Measurements from ENCODE around the gene ANGPTL2. TPM values are rescaled to one million over a fixed set of nuclear protein-coding genes. Genes with fewer than 3 reads are reported as not detected.

Gene ANGPTL2
- polyA plus RNA-seq, 1 of the 3 experiments (the other 2 are of a cell fraction) = 12.3 TPM

- TF ChIP-seq, protein P1, sequence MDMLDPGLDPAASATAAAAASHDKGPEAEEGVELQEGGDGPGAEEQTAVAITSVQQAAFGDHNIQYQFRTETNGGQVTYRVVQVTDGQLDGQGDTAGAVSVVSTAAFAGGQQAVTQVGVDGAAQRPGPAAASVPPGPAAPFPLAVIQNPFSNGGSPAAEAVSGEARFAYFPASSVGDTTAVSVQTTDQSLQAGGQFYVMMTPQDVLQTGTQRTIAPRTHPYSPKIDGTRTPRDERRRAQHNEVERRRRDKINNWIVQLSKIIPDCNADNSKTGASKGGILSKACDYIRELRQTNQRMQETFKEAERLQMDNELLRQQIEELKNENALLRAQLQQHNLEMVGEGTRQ (IDR thresholded peaks at IDR 0.05; ENCODE audit: borderline replicate concordance, low read depth, low read length) = no peak
- TF ChIP-seq YY1 (IDR thresholded peaks at IDR 0.05; ENCODE audit: low read depth) = no peak
- TF ChIP-seq IRF3 (IDR thresholded peaks at IDR 0.05; ENCODE audit: low read depth, low read length) = no peak
- TF ChIP-seq NRF1 (IDR thresholded peaks at IDR 0.05; ENCODE audit: low read depth, low read length) = no peak
- no peak for TF ChIP-seq MEF2A (IDR thresholded peaks at IDR 0.05; ENCODE audit: borderline replicate concordance, low read depth)
- peak; percentile 50 for TF ChIP-seq PBX3 (IDR thresholded peaks at IDR 0.05)
- TF ChIP-seq RAD21 (IDR thresholded peaks at IDR 0.05; ENCODE audit: low read length) = peak; percentile 39
- peak; percentile 26; the same call in 1 of the 2 replicates for TF ChIP-seq JUND (IDR thresholded peaks at IDR 0.05)
- TF ChIP-seq GATA2 (CRISPR knock-in tag; IDR thresholded peaks at IDR 0.05) = no peak
- no peak for TF ChIP-seq EZH2phosphoT487 (IDR thresholded peaks at IDR 0.05; ENCODE audit: borderline replicate concordance, low read depth)
- TF ChIP-seq RCOR1 (IDR thresholded peaks at IDR 0.05; ENCODE audit: low read length) = no peak
- TF ChIP-seq, protein P2, sequence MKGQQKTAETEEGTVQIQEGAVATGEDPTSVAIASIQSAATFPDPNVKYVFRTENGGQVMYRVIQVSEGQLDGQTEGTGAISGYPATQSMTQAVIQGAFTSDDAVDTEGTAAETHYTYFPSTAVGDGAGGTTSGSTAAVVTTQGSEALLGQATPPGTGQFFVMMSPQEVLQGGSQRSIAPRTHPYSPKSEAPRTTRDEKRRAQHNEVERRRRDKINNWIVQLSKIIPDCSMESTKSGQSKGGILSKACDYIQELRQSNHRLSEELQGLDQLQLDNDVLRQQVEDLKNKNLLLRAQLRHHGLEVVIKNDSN (IDR thresholded peaks at IDR 0.05; ENCODE audit: borderline replicate concordance, low read depth) = peak; percentile 85
- no peak for TF ChIP-seq ELF1 (IDR thresholded peaks at IDR 0.05)
- TF ChIP-seq CHD2 (IDR thresholded peaks at IDR 0.05; ENCODE audit: low read length, partially characterized antibody) = no peak
- peak; percentile 65 for TF ChIP-seq MXI1 (IDR thresholded peaks at IDR 0.05; ENCODE audit: low read depth, low read length)
These were observed 36.9 kb upstream of the ANGPTL2 start (continued) for GRCh38 chr9:127159325-127159801.

- H2AFZ ChIP-seq (ENCODE audit: low read depth) = no peak overlapping the region
- 83% methylated on average over 3 of the region's 4 CpGs for WGBS (ENCODE audit: low lambda C conversion rate)
- TF ChIP-seq ELF1 (IDR thresholded peaks at IDR 0.05) (no peak), MEF2A (IDR thresholded peaks at IDR 0.05; ENCODE audit: borderline replicate concordance, low read depth) (no peak), NRF1 (IDR thresholded peaks at IDR 0.05; ENCODE audit: low read depth, low read length) (no peak), TCF12 (IDR thresholded peaks at IDR 0.05) (no peak), TEAD4 (IDR thresholded peaks at IDR 0.05; ENCODE audit: borderline replicate concordance, insufficient read depth) (no peak), POLR2AphosphoS5 (IDR thresholded peaks at IDR 0.05; ENCODE audit: low read depth, low read length) (no peak), FOXM1 (IDR thresholded peaks at IDR 0.05; ENCODE audit: low read depth) (no peak), ZBTB33 (IDR thresholded peaks at IDR 0.05; ENCODE audit: borderline replicate concordance, low read depth) (no peak), RXRA (IDR thresholded peaks at IDR 0.05; ENCODE audit: borderline replicate concordance, low read depth) (no peak)
- TF ChIP-seq, protein P3, sequence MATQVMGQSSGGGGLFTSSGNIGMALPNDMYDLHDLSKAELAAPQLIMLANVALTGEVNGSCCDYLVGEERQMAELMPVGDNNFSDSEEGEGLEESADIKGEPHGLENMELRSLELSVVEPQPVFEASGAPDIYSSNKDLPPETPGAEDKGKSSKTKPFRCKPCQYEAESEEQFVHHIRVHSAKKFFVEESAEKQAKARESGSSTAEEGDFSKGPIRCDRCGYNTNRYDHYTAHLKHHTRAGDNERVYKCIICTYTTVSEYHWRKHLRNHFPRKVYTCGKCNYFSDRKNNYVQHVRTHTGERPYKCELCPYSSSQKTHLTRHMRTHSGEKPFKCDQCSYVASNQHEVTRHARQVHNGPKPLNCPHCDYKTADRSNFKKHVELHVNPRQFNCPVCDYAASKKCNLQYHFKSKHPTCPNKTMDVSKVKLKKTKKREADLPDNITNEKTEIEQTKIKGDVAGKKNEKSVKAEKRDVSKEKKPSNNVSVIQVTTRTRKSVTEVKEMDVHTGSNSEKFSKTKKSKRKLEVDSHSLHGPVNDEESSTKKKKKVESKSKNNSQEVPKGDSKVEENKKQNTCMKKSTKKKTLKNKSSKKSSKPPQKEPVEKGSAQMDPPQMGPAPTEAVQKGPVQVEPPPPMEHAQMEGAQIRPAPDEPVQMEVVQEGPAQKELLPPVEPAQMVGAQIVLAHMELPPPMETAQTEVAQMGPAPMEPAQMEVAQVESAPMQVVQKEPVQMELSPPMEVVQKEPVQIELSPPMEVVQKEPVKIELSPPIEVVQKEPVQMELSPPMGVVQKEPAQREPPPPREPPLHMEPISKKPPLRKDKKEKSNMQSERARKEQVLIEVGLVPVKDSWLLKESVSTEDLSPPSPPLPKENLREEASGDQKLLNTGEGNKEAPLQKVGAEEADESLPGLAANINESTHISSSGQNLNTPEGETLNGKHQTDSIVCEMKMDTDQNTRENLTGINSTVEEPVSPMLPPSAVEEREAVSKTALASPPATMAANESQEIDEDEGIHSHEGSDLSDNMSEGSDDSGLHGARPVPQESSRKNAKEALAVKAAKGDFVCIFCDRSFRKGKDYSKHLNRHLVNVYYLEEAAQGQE (IDR thresholded peaks at IDR 0.05; ENCODE audit: low read depth, low read length) = no peak
These were observed 36.4 kb upstream of the ANGPTL2 start for GRCh38 chr9:127158786-127159324.

More at GRCh38 chr9:127158786-127159324, 36.4 kb upstream of the ANGPTL2 start:
- Histone ChIP-seq H3K36me3 (replicated peaks in 1 of 2; ENCODE audit: control insufficient read depth in 1 of 2, insufficient read depth in 2 of 2, low read length in 1 of 2) (no peaks in the 10 kb centered on the region), H3K4me3 (ENCODE audit: low read depth in 2 of 2, low read length in 1 of 2) (no peak overlapping the region), H3F3A (replicated peaks; ENCODE audit: insufficient read depth) (peaks cover 11% of the 10 kb centered on the region), H3K4me1 (ENCODE audit: control insufficient read depth in 1 of 2, insufficient read depth in 2 of 2, low read depth in 1 of 2, low read length in 1 of 2) (peaks cover 35 to 40% of the 10 kb centered on the region in 2 experiments; a peak in 3 of 4 replicates), H3K27ac (ENCODE audit: low read depth in 2 of 2, low read length in 1 of 2) (peak overlapping the region; percentile 22 to 29; a peak in 1 of 4 replicates), H3K9ac (no peak overlapping the region), H3K4me2 (0 out of 2 replicates have a peak overlapping the region, but pooled peaks have one; percentile 40), H3K9me3 (no peaks in the 10 kb centered on the region), H4K20me1 (ENCODE audit: insufficient read depth) (no peaks in the 10 kb centered on the region), H3K9me2 (no peaks in the 10 kb centered on the region), H3K27me3 (ENCODE audit: insufficient read depth) (no peaks in the 10 kb centered on the region), H3K79me2 (ENCODE audit: insufficient read depth) (no peaks in the 10 kb centered on the region)
- no peak for DNase-seq
- ChIA-PET CTCF (interaction anchor here (0.9 to 1.5 kb wide), 2 partner anchors 36 to 211 kb away, joined by 3 to 4 read pairs; no protein-coding TSS in a partner anchor), POLR2A (no interaction called here)

All from SK-N-SH (cell line).